Prostate gland (tissue), 2 donors: ENCODE data around the gene DES.

Experiments used
- CTCF ChIP-seq, 4 experiments: fragments of 200-600 bp in 2 of 4; fragments of 450-650 bp in 2 of 4; sonication (generic) in 2 of 4; IDR thresholded peaks; 1 replicate in 3 of 4; 2 replicates in 1 of 4; pipeline ENCODE4 v1.5.1; 2016 to 2019; ENCODE audit warnings: antibody characterized with exemption in 4 of 4, mild to moderate bottlenecking in 2 of 4, moderate library complexity in 2 of 4
- POLR2A ChIP-seq: fragments of 450-650 bp; IDR thresholded peaks from one replicate; pipeline ENCODE4 v1.6.1; 2016; ENCODE audit warnings: antibody characterized with exemption, mild to moderate bottlenecking
- POLR2AphosphoS5 ChIP-seq: sonication (generic); formaldehyde crosslinking; IDR thresholded peaks from one replicate; pipeline ENCODE4 v1.6.1; 2017; ENCODE audit warnings: antibody characterized with exemption

- TF ChIP-seq CTCF (IDR thresholded peaks at IDR 0.05) (no peak), POLR2A (no peak), POLR2AphosphoS5 (no peak)
Observed at GRCh38 chr2:219439506-219439905, 21.3 kb downstream of the DES start.
